Gastrocnemius medialis (tissue), 4 donors: Measurements from ENCODE around the gene OPCML. TPM values are rescaled to one million over a fixed set of nuclear protein-coding genes. Genes with fewer than 3 reads are reported as not detected.

Source experiments
- ATAC-seq, 2 donors: fragments of 150-250 bp; one replicate each; pipeline ENCODE4 v1.9.1; 2016
- DNase-seq, 2 donors: peaks; one replicate each; pipeline ENCODE4 v3.0.0-alpha.2; 2019
- H3K27ac ChIP-seq, 4 donors: fragments of 200-600 bp; sonication (generic); 1 replicate in 1 of 4; 2 replicates in 3 of 4; pipeline ENCODE4 v1.5.1; 2016 to 2018; ENCODE audit warnings: mild to moderate bottlenecking in 2 of 4, moderate library complexity in 1 of 4
- H3K27me3 ChIP-seq, 3 donors: fragments of 200-600 bp; sonication (generic) in 2 of 3; 1 replicate in 1 of 3; 2 replicates in 2 of 3; pipeline versions ENCODE4 v1.5.1 to v1.6.0; 2016 to 2019; ENCODE audit warnings: mild to moderate bottlenecking in 1 of 3, moderate library complexity in 1 of 3
- H3K36me3 ChIP-seq, 2 donors: fragments of 200-600 bp; sonication (generic) in 1 of 2; one replicate each; pipeline ENCODE4 v1.5.1; 2017 to 2018
- H3K4me1 ChIP-seq, 2 donors: fragments of 200-600 bp; sonication (generic) in 1 of 2; one replicate each; pipeline ENCODE4 v1.5.1; 2016 to 2017; ENCODE audit warnings: mild to moderate bottlenecking in 2 of 2
- H3K4me3 ChIP-seq, 4 donors: fragments of 200-600 bp; sonication (generic) in 3 of 4; 1 replicate in 1 of 4; 2 replicates in 3 of 4; pipeline ENCODE4 v1.5.1; 2016 to 2019; ENCODE audit warnings: mild to moderate bottlenecking in 2 of 4
- H3K9me3 ChIP-seq, 3 donors: fragments of 200-600 bp; sonication (generic) in 2 of 3; 1 replicate in 1 of 3; 2 replicates in 2 of 3; pipeline ENCODE4 v1.5.1; 2016 to 2019
- CTCF ChIP-seq, 5 experiments: fragments of 450-650 bp in 3 of 5; fragments of 200-600 bp in 2 of 5; sonication (generic) in 2 of 5; IDR thresholded peaks in 4 of 5; conservative IDR thresholded peaks in 1 of 5; 1 replicate in 4 of 5; 2 replicates in 1 of 5; pipeline ENCODE4 v1.5.1; 2016 to 2019; ENCODE audit warnings: antibody characterized with exemption in 5 of 5, mild to moderate bottlenecking in 3 of 5, moderate library complexity in 3 of 5
- POLR2A ChIP-seq, 2 donors: fragments of 450-650 bp; IDR thresholded peaks; one replicate each; pipeline ENCODE4 v1.6.1; 2017; ENCODE audit warnings: antibody characterized with exemption in 2 of 2, mild to moderate bottlenecking in 2 of 2, moderate library complexity in 2 of 2
- in situ Hi-C, 4 donors: fragments of 200-750 bp; cut with MboI; loops; one replicate each; pipeline versions ENCODE4 v1.15.0 to v1.8.0; 2017; ENCODE audit warnings: low sequenced_read_pairs in 4 of 4
- intact Hi-C: fragments of 100-400 bp; cut with DNase I; formaldehyde crosslinking; loops from one replicate; pipeline ENCODE4 v1.15.1; 2023; ENCODE audit warnings: low total_unique reads
- total RNA-seq, 4 donors: library from RNA; depleted of rRNA; stranded (reverse); fragments of >200 nt; gene quantifications; one replicate each; pipeline versions ENCODE4 v1.1.0 to v1.2.3, GENCODE V29; 2016

Gene OPCML
- total RNA-seq, 4 donors from 2014 or later: not detected

GRCh38 chr11:133134314-133135173 is 397.8 kb downstream of the OPCML start:
- no peak overlapping the region for H3K4me3 ChIP-seq
- in situ Hi-C loops (loop anchor here in 3 of 4 donors (10.0 to 25.0 kb wide), 3 partner anchors 690 to 703 kb away; partner anchors contain the start of gene SPATA19 (in 1 of the 3)), intact Hi-C loops (loop anchor here (2.0 kb wide), 1 partner anchor 700 kb away; no protein-coding TSS in a partner anchor)
- ATAC-seq (no peak), DNase-seq (no peak)
- H3K27ac ChIP-seq: no peak overlapping the region
- no peaks in the 10 kb centered on the region for H3K9me3 ChIP-seq
- H3K4me1 ChIP-seq: no peaks in the 10 kb centered on the region
- H3K27me3 ChIP-seq: peaks cover 0 to 2% (median 0%) of the 10 kb centered on the region in 3 donors
- H3K36me3 ChIP-seq: no peaks in the 10 kb centered on the region
- TF ChIP-seq CTCF (IDR thresholded peaks at IDR 0.05 in 4 of 5, conservative IDR thresholded peaks at IDR 0.05 in 1 of 5) (peak; percentile 42 to 82 (median 69)), POLR2A (IDR thresholded peaks at IDR 0.05) (no peak)

GRCh38 chr11:133133606-133134005 is 398.7 kb downstream of the OPCML start:
- ATAC-seq: no peak
- TF ChIP-seq POLR2A (IDR thresholded peaks at IDR 0.05) (no peak), CTCF (IDR thresholded peaks at IDR 0.05 in 4 of 5, conservative IDR thresholded peaks at IDR 0.05 in 1 of 5) (no peak)
- H3K4me1 ChIP-seq: no peaks in the 10 kb centered on the region
- no peak overlapping the region for H3K27ac ChIP-seq
- in situ Hi-C loops (loop anchor here in 3 of 4 donors (10.0 to 25.0 kb wide), 3 partner anchors 691 to 704 kb away; partner anchors contain the start of gene SPATA19 (in 1 of the 3)), intact Hi-C loops (loop anchor here (2.0 kb wide), 1 partner anchor 701 kb away; no protein-coding TSS in a partner anchor)
- H3K27me3 ChIP-seq: peaks cover 0 to 2% (median 0%) of the 10 kb centered on the region in 3 donors
- H3K9me3 ChIP-seq: no peaks in the 10 kb centered on the region
- no peak for DNase-seq
- no peak overlapping the region for H3K4me3 ChIP-seq
- H3K36me3 ChIP-seq: no peaks in the 10 kb centered on the region

GRCh38 chr11:133133050-133133449 is 399.3 kb downstream of the OPCML start:
- H3K4me1 ChIP-seq: no peaks in the 10 kb centered on the region
- TF ChIP-seq CTCF (IDR thresholded peaks at IDR 0.05 in 4 of 5, conservative IDR thresholded peaks at IDR 0.05 in 1 of 5): no peak
- TF ChIP-seq POLR2A (IDR thresholded peaks at IDR 0.05): no peak
- peaks cover 0 to 2% (median 0%) of the 10 kb centered on the region in 3 donors for H3K27me3 ChIP-seq
- no peak overlapping the region for H3K27ac ChIP-seq
- H3K9me3 ChIP-seq: no peaks in the 10 kb centered on the region
- H3K4me3 ChIP-seq: no peak overlapping the region
- in situ Hi-C loops: loop anchor here in 3 of 4 donors (10.0 to 25.0 kb wide), 3 partner anchors 692 to 704 kb away; partner anchors contain the start of gene SPATA19 (in 1 of the 3)
- intact Hi-C loops: no loop called here
- H3K36me3 ChIP-seq: no peaks in the 10 kb centered on the region
- DNase-seq: no peak
- no peak for ATAC-seq

GRCh38 chr11:133127741-133128140 is 404.6 kb downstream of the OPCML start:
- in situ Hi-C loops: loop anchor here in 1 of 4 donors (25.0 kb wide), 1 partner anchor 710 kb away; the partner anchor contains the start of gene SPATA19
- DNase-seq (no peak), ATAC-seq (no peak)
- Histone ChIP-seq H3K27ac (no peak overlapping the region), H3K4me1 (no peaks in the 10 kb centered on the region), H3K9me3 (no peaks in the 10 kb centered on the region), H3K36me3 (no peaks in the 10 kb centered on the region), H3K27me3 (peaks cover 0 to 3% (median 0%) of the 10 kb centered on the region in 3 donors), H3K4me3 (no peak overlapping the region)
- no peak for TF ChIP-seq POLR2A (IDR thresholded peaks at IDR 0.05)
- TF ChIP-seq CTCF (IDR thresholded peaks at IDR 0.05 in 4 of 5, conservative IDR thresholded peaks at IDR 0.05 in 1 of 5): no peak
- intact Hi-C loops: no loop called here
